Measurements from ENCODE around the gene TPRG1L. TPM values are rescaled to one million over a fixed set of nuclear protein-coding genes. Genes with fewer than 3 reads are reported as not detected.

Gene TPRG1L
- total and polyA plus RNA-seq, 7 donors = 33.9 to 66.4 (median 40.2) TPM

- 45 to 61% (median 46%) methylated on average over 26 to 30 of the region's 30 CpGs for WGBS, 3 donors
- intact Hi-C loops (cut with DNase I) = no loop called here
Measured at GRCh38 chr1:3674100-3675094, 49.6 kb downstream of the TPRG1L start.

DNA sequence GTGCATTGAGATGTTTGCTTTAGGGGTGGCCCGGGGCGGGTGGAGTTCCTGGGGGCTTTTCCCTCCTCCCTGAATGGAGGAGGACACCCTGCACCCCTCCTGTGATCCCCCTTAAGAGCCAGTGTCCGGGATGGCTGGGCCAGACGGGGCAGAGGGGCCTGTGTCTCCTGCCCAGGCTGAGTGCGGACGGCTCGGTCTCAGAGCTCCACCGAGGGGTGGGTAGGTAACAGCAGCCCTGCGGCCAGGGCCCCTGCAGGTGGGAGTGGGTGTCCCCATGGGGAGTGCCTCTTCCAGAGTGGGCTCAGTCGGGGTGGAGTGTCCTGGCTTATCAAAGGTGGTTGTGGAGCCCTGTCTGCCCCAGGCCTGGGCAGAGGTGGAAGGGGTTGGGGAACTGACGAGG, 50.6 kb downstream of the TPRG1L start:
- 80 to 82% (median 81%) methylated on average over 11 of the region's 11 CpGs for WGBS, 3 donors
- intact Hi-C loops (cut with DNase I) = no loop called here
- TF ChIP-seq, protein P1, sequence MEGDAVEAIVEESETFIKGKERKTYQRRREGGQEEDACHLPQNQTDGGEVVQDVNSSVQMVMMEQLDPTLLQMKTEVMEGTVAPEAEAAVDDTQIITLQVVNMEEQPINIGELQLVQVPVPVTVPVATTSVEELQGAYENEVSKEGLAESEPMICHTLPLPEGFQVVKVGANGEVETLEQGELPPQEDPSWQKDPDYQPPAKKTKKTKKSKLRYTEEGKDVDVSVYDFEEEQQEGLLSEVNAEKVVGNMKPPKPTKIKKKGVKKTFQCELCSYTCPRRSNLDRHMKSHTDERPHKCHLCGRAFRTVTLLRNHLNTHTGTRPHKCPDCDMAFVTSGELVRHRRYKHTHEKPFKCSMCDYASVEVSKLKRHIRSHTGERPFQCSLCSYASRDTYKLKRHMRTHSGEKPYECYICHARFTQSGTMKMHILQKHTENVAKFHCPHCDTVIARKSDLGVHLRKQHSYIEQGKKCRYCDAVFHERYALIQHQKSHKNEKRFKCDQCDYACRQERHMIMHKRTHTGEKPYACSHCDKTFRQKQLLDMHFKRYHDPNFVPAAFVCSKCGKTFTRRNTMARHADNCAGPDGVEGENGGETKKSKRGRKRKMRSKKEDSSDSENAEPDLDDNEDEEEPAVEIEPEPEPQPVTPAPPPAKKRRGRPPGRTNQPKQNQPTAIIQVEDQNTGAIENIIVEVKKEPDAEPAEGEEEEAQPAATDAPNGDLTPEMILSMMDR (IDR thresholded peaks at IDR 0.05) = no peak
- Histone ChIP-seq H3K27me3 (ENCODE audit: insufficient read depth in 3 of 3, low read length in 2 of 3) (peaks cover 0 to 13% (median 0%) of the 10 kb centered on the region in 3 donors), H3K36me3 (ENCODE audit: insufficient read depth in 1 of 2, low read depth in 1 of 2) (no peaks in the 10 kb centered on the region), H3K9me3 (no peaks in the 10 kb centered on the region), H3K4me3 (no peak overlapping the region), H3K27ac (no peak overlapping the region), H3K4me1 (no peaks in the 10 kb centered on the region)
- ATAC-seq (no peak), DNase-seq (peak; percentile 3 to 23)

More at GRCh38 chr1:3674100-3675094, 49.6 kb downstream of the TPRG1L start:
- Histone ChIP-seq H3K4me3 (no peak overlapping the region), H3K27ac (no peak overlapping the region), H3K36me3 (ENCODE audit: insufficient read depth in 1 of 2, low read depth in 1 of 2) (no peaks in the 10 kb centered on the region), H3K27me3 (ENCODE audit: insufficient read depth in 3 of 3, low read length in 2 of 3) (peaks cover 0 to 13% (median 0%) of the 10 kb centered on the region in 3 donors), H3K9me3 (no peaks in the 10 kb centered on the region), H3K4me1 (peaks cover under 1% of the 10 kb centered on the region)
- peak; percentile 9 to 39 for DNase-seq
- ATAC-seq = no peak
- TF ChIP-seq, protein P1 (IDR thresholded peaks at IDR 0.05) = no peak

DNA sequence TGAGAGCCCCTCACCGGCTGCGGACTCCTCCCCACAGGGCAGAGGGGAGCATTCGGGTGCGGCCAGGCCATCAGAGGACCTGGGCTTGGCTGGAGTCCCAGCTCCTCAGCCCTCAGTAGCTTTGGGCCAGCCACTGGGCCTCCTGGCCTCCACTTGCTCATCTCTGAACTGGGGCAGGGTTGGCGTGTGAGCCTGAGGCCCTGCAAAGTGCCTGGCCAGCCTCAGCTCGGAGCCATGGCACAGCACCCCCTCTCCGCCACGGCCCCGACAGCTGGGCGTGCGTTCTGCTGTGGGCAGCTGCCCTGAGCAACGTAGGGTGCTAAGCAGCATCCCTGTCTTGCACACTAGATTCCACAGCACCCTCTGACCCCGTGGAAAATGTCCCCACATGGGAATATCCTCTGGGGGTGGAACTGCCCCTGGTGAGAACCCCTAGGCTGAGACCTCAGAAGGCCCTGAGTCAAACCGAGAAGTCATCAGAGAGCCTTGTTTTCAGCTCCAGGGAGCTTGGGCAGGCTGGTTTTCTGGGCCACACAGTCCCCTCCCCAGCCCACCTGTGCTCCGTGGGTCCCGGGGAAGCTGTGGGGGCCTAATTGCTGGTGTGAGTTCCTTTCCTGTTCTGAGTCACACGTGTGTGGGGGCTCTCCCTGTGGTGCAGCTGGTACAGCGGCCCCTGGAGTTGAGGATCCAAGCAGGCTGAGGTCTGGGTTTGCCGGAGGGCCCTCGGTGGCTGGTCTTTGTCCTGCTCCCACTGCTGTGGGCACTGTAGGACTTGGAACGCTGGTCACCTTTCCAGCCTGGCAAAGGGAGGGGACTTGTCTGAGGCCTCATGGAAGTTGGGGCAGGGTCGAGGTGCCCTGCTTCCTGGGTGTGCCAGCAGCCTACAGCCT, 52.0 kb downstream of the TPRG1L start:
- Histone ChIP-seq H3K4me1 (no peaks in the 10 kb centered on the region), H3K27me3 (ENCODE audit: insufficient read depth in 3 of 3, low read length in 2 of 3) (peaks cover 0 to 13% (median 2%) of the 10 kb centered on the region in 3 donors), H3K27ac (no peak overlapping the region), H3K9me3 (no peaks in the 10 kb centered on the region), H3K36me3 (ENCODE audit: insufficient read depth in 1 of 2, low read depth in 1 of 2) (no peaks in the 10 kb centered on the region), H3K4me3 (no peak overlapping the region)
- WGBS, 3 donors = 75 to 76% (median 75%) methylated on average over 22 of the region's 22 CpGs
- DNase-seq = peak in 1 of 2 donors; percentile 9
- no peak for ATAC-seq
- TF ChIP-seq, protein P1 (IDR thresholded peaks at IDR 0.05) = no peak
- intact Hi-C loops (cut with DNase I) = no loop called here

- no peaks in the 10 kb centered on the region for H3K4me1 ChIP-seq
- no peak overlapping the region for H3K27ac ChIP-seq
- no peaks in the 10 kb centered on the region for H3K36me3 ChIP-seq (ENCODE audit: insufficient read depth in 1 of 2, low read depth in 1 of 2)
- TF ChIP-seq, protein P1 (IDR thresholded peaks at IDR 0.05) = no peak
- ATAC-seq = no peak
- peaks cover 0 to 13% (median 2%) of the 10 kb centered on the region in 3 donors for H3K27me3 ChIP-seq (ENCODE audit: insufficient read depth in 3 of 3, low read length in 2 of 3)
- intact Hi-C loops (cut with DNase I) = no loop called here
- H3K4me3 ChIP-seq = no peak overlapping the region
- no peaks in the 10 kb centered on the region for H3K9me3 ChIP-seq
- peak in 1 of 2 donors; percentile 13 for DNase-seq
- WGBS, 3 donors = 70 to 84% (median 81%) methylated on average over 5 of the region's 5 CpGs
Measured at GRCh38 chr1:3677484-3677883, 52.7 kb downstream of the TPRG1L start.

Measured in psoas muscle (tissue), 8 donors.